SK-N-SH (cell line): ENCODE data around the gene KCTD12. TPM values are rescaled to one million over a fixed set of nuclear protein-coding genes. Genes with fewer than 3 reads are reported as not detected.

Experiments
- CTCF ChIA-PET: fragments of 300-600, 350-600 bp; formaldehyde crosslinking; extraction: SDS; loops from one replicate; lab custom pipeline; 2021; lab: Yijun Ruan, JAX
- POLR2A ChIA-PET: fragments of 350-600 bp; sonication (Branson Sonifier 250); formaldehyde crosslinking; extraction: SDS; loops from one replicate; lab custom pipeline; 2020; ENCODE audit warnings: antibody characterized with exemption, inconsistent platforms; lab: Yijun Ruan, JAX
- DNase-seq: peaks from one replicate; pipeline ENCODE4 v3.0.0; 2012
- H2AFZ ChIP-seq: fragments of 200-600 bp; sonication (generic); 2 replicates; pipeline ENCODE4 v1.8.1; 2016; ENCODE audit warnings: antibody characterized with exemption, mild to moderate bottlenecking, low read depth
- H3F3A ChIP-seq: fragments of 200-600 bp; sonication (generic); replicated peaks from 2 replicates; pipeline ENCODE3; 2016; ENCODE audit warnings: antibody characterized with exemption, mild to moderate bottlenecking; ENCODE audit not compliant: insufficient read depth
- H3K27ac ChIP-seq, 2 experiments: fragments of 200-500 bp in 1 of 2; fragments of 200-600 bp in 1 of 2; sonication (Bioruptor generic) in 1 of 2; sonication (generic), shearing (Covaris generic) in 1 of 2; 2 replicates each; pipeline versions ENCODE4 v1.5.1 to v1.6.1; 2014 to 2016; ENCODE audit warnings: low read depth in 2 of 2, inconsistent platforms in 1 of 2, low read length in 1 of 2, mild to moderate bottlenecking in 1 of 2, mixed read lengths in 1 of 2
- H3K27me3 ChIP-seq: fragments of 200-600 bp; sonication (generic), shearing (Covaris generic); 2 replicates; pipeline ENCODE4 v1.6.1; 2016; ENCODE audit warnings: mixed run types; ENCODE audit not compliant: insufficient read depth
- H3K36me3 ChIP-seq, 2 experiments: fragments of 200-500 bp in 1 of 2; fragments of 200-600 bp in 1 of 2; sonication (Bioruptor generic) in 1 of 2; sonication (generic) in 1 of 2; replicated peaks in 1 of 2; 2 replicates each; pipeline versions ENCODE3 to v1.5.1; 2014 to 2016; ENCODE audit warnings: low read length in 1 of 2, mild to moderate bottlenecking in 1 of 2; ENCODE audit not compliant: insufficient read depth in 2 of 2, control insufficient read depth in 1 of 2
- H3K4me1 ChIP-seq, 2 experiments: fragments of 200-500 bp in 1 of 2; fragments of 200-600 bp in 1 of 2; sonication (Bioruptor generic) in 1 of 2; sonication (generic), shearing (Covaris generic) in 1 of 2; 2 replicates each; pipeline versions ENCODE4 v1.5.1 to v1.6.1; 2014 to 2016; ENCODE audit warnings: low read depth in 1 of 2, low read length in 1 of 2, mixed run types in 1 of 2; ENCODE audit not compliant: insufficient read depth in 2 of 2, control insufficient read depth in 1 of 2
- H3K4me2 ChIP-seq: fragments of 200-600 bp; sonication (generic), shearing (Covaris generic); 2 replicates; pipeline ENCODE4 v1.6.1; 2017; ENCODE audit warnings: mixed run types
- H3K4me3 ChIP-seq, 2 experiments: fragments of 200-500 bp in 1 of 2; fragments of 200-600 bp in 1 of 2; sonication (Bioruptor generic) in 1 of 2; sonication (generic), shearing (Covaris generic) in 1 of 2; 2 replicates each; pipeline versions ENCODE4 v1.5.1 to v1.8.1; 2014 to 2016; ENCODE audit warnings: low read depth in 2 of 2, inconsistent platforms in 1 of 2, low read length in 1 of 2, mild to moderate bottlenecking in 1 of 2, mixed read lengths in 1 of 2, moderate library complexity in 1 of 2
- H3K79me2 ChIP-seq: fragments of 200-600 bp; sonication (generic); 2 replicates; pipeline ENCODE4 v1.8.1; 2017; ENCODE audit warnings: mild to moderate bottlenecking; ENCODE audit not compliant: insufficient read depth
- H3K9ac ChIP-seq: fragments of 200-600 bp; sonication (generic); 2 replicates; pipeline ENCODE4 v1.6.1; 2017; ENCODE audit warnings: mixed run types
- H3K9me2 ChIP-seq: fragments of 200-600 bp; sonication (generic); 2 replicates; pipeline ENCODE4 v1.6.1; 2017; ENCODE audit warnings: mixed run types
- H3K9me3 ChIP-seq: fragments of 200-600 bp; sonication (generic); 2 replicates; pipeline ENCODE4 v1.6.1; 2017; ENCODE audit warnings: mixed run types, mild to moderate bottlenecking, moderate library complexity
- H4K20me1 ChIP-seq: fragments of 200-600 bp; sonication (generic); 2 replicates; pipeline ENCODE4 v1.6.1; 2017; ENCODE audit warnings: mild to moderate bottlenecking, mixed run types; ENCODE audit not compliant: insufficient read depth
- ELF1 ChIP-seq: IDR thresholded peaks from 2 replicates; pipeline ENCODE4 v1.4.0; 2012
- EP300 ChIP-seq, 2 experiments: IDR thresholded peaks; 2 replicates each; pipeline versions ENCODE4 v1.4.0 to v1.6.1; 2012; ENCODE audit warnings: borderline replicate concordance in 1 of 2, low read depth in 1 of 2, low read length in 1 of 2
- EZH2phosphoT487 ChIP-seq: fragments of 200-600 bp; sonication (generic); IDR thresholded peaks from 2 replicates; pipeline ENCODE4 v1.6.1; 2017; ENCODE audit warnings: low read depth, mixed run types, mild to moderate bottlenecking, antibody characterized with exemption, moderate library complexity, borderline replicate concordance
- FOSL2 ChIP-seq: IDR thresholded peaks from 2 replicates; pipeline ENCODE4 v1.4.0; 2012; ENCODE audit warnings: low read depth, mild to moderate bottlenecking, moderate library complexity, borderline replicate concordance
- FOXJ3 ChIP-seq: sonication (generic); formaldehyde crosslinking; IDR thresholded peaks from 2 replicates; pipeline ENCODE4 v1.5.1; 2020; ENCODE audit warnings: mild to moderate bottlenecking, missing genetic modification reagents
- FOXM1 ChIP-seq: IDR thresholded peaks from 2 replicates; pipeline ENCODE4 v1.4.0; 2012; ENCODE audit warnings: low read depth, mild to moderate bottlenecking
- GABPA ChIP-seq: IDR thresholded peaks from 2 replicates; pipeline ENCODE4 v1.4.0; 2012; ENCODE audit warnings: low read depth, mild to moderate bottlenecking
- NFIC ChIP-seq: IDR thresholded peaks from 2 replicates; pipeline ENCODE4 v1.4.0; 2012; ENCODE audit warnings: borderline replicate concordance
- POLR2AphosphoS5 ChIP-seq: IDR thresholded peaks from 2 replicates; pipeline ENCODE4 v1.6.1; 2012; ENCODE audit warnings: low read depth, low read length
- RAD21 ChIP-seq: IDR thresholded peaks from 2 replicates; pipeline ENCODE4 v1.6.1; 2012; ENCODE audit warnings: mild to moderate bottlenecking, low read length
- RCOR1 ChIP-seq: fragments of 150-350 bp; IDR thresholded peaks from 2 replicates; pipeline ENCODE4 v1.6.1; 2017; ENCODE audit warnings: antibody characterized with exemption, low read length
- RXRA ChIP-seq: IDR thresholded peaks from 2 replicates; pipeline ENCODE4 v1.4.0; 2012; ENCODE audit warnings: low read depth, mild to moderate bottlenecking, borderline replicate concordance
- SIN3A ChIP-seq: IDR thresholded peaks from 2 replicates; pipeline ENCODE4 v1.6.1; 2012; ENCODE audit warnings: low read depth, mild to moderate bottlenecking, low read length, moderate library complexity, borderline replicate concordance
- TAF1 ChIP-seq: IDR thresholded peaks from 2 replicates; pipeline ENCODE4 v1.6.1; 2012; ENCODE audit warnings: low read depth, mild to moderate bottlenecking, low read length, moderate library complexity, borderline replicate concordance
- YY1 ChIP-seq: IDR thresholded peaks from 2 replicates; pipeline ENCODE4 v1.4.0; 2012; ENCODE audit warnings: low read depth, mild to moderate bottlenecking
- WGBS: methylation state at CpG from one replicate; pipeline ENCODE4 v1.1.6; 2017; ENCODE audit warnings: low lambda C conversion rate; 5-methylcytosine and 5-hydroxymethylcytosine counted together
- polyA plus RNA-seq, 3 experiments: library from polyadenylated mRNA; depleted of rRNA; stranded (reverse); fragments of >200 nt; gene quantifications; 2 replicates each; pipeline ENCODE4 v1.2.3, GENCODE V29; 2012
- TF ChIP-seq, protein P1 (sequence below): IDR thresholded peaks from 2 replicates; pipeline ENCODE4 v1.4.0; 2012; ENCODE audit warnings: low read depth, borderline replicate concordance
- TF ChIP-seq, protein P2 (sequence below): fragments of 150-350 bp; IDR thresholded peaks from 2 replicates; pipeline ENCODE4 v1.6.1; 2017; ENCODE audit warnings: antibody characterized with exemption, low read length, low read depth, borderline replicate concordance
- TF ChIP-seq, protein P3 (sequence below): fragments of 200-600 bp; sonication (generic); IDR thresholded peaks from 2 replicates; pipeline ENCODE4 v1.6.1; 2017; ENCODE audit warnings: antibody characterized with exemption, mild to moderate bottlenecking, moderate library complexity
- TF ChIP-seq, protein P4 (sequence below): IDR thresholded peaks from 2 replicates; pipeline ENCODE4 v1.6.1; 2012; ENCODE audit warnings: mild to moderate bottlenecking, low read depth, low read length, moderate library complexity
- TF ChIP-seq, protein P5 (sequence below): fragments of 150-350 bp; IDR thresholded peaks from 2 replicates; pipeline ENCODE4 v1.6.1; 2016; ENCODE audit warnings: mild to moderate bottlenecking, low read depth, low read length

Gene KCTD12
- polyA plus RNA-seq, 1 of the 3 experiments (the other 2 are of a cell fraction) = 1.0 TPM

DNA sequence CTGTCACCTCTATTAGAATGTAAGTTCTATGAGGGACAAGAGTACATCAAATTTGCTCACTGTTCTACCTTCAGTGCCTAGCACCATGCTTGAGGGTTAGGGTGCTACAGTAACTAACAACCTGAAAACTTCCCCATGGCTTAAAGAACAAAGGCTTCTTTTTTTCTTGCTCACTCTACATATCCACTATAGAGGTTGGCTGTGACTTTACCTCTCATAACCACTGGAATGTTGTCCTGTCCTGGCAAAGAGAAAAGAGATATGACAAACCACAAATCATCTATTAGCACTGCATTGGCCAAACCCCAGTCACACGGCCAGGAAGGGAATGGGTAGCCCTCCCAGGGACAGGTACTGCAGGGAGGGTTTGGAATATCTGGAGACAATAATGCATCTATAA, 38.9 kb upstream of the KCTD12 start:
- Histone ChIP-seq H3K9me2 (no peaks in the 10 kb centered on the region), H3K4me1 (no peaks in the 10 kb centered on the region), H3F3A (no peaks in the 10 kb centered on the region), H3K36me3 (no peaks in the 10 kb centered on the region), H3K27ac (no peak overlapping the region)
- TF ChIP-seq FOSL2 (no peak), ELF1 (no peak), FOXJ3 (CRISPR knock-in tag) (no peak), EZH2phosphoT487 (no peak), TAF1 (no peak), GABPA (no peak), RXRA (no peak), SIN3A (no peak), YY1 (no peak), RAD21 (no peak), POLR2AphosphoS5 (no peak), RCOR1 (no peak), NFIC (no peak), FOXM1 (no peak), EP300 (IDR thresholded peaks at IDR 0.05; ENCODE audit: borderline replicate concordance in 1 of 2, low read depth in 1 of 2, low read length in 1 of 2) (no peak)
- TF ChIP-seq, protein P1, sequence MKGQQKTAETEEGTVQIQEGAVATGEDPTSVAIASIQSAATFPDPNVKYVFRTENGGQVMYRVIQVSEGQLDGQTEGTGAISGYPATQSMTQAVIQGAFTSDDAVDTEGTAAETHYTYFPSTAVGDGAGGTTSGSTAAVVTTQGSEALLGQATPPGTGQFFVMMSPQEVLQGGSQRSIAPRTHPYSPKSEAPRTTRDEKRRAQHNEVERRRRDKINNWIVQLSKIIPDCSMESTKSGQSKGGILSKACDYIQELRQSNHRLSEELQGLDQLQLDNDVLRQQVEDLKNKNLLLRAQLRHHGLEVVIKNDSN = no peak
- TF ChIP-seq, protein P2, sequence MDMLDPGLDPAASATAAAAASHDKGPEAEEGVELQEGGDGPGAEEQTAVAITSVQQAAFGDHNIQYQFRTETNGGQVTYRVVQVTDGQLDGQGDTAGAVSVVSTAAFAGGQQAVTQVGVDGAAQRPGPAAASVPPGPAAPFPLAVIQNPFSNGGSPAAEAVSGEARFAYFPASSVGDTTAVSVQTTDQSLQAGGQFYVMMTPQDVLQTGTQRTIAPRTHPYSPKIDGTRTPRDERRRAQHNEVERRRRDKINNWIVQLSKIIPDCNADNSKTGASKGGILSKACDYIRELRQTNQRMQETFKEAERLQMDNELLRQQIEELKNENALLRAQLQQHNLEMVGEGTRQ = no peak
- TF ChIP-seq, protein P3, sequence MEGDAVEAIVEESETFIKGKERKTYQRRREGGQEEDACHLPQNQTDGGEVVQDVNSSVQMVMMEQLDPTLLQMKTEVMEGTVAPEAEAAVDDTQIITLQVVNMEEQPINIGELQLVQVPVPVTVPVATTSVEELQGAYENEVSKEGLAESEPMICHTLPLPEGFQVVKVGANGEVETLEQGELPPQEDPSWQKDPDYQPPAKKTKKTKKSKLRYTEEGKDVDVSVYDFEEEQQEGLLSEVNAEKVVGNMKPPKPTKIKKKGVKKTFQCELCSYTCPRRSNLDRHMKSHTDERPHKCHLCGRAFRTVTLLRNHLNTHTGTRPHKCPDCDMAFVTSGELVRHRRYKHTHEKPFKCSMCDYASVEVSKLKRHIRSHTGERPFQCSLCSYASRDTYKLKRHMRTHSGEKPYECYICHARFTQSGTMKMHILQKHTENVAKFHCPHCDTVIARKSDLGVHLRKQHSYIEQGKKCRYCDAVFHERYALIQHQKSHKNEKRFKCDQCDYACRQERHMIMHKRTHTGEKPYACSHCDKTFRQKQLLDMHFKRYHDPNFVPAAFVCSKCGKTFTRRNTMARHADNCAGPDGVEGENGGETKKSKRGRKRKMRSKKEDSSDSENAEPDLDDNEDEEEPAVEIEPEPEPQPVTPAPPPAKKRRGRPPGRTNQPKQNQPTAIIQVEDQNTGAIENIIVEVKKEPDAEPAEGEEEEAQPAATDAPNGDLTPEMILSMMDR = no peak
- TF ChIP-seq, protein P4, sequence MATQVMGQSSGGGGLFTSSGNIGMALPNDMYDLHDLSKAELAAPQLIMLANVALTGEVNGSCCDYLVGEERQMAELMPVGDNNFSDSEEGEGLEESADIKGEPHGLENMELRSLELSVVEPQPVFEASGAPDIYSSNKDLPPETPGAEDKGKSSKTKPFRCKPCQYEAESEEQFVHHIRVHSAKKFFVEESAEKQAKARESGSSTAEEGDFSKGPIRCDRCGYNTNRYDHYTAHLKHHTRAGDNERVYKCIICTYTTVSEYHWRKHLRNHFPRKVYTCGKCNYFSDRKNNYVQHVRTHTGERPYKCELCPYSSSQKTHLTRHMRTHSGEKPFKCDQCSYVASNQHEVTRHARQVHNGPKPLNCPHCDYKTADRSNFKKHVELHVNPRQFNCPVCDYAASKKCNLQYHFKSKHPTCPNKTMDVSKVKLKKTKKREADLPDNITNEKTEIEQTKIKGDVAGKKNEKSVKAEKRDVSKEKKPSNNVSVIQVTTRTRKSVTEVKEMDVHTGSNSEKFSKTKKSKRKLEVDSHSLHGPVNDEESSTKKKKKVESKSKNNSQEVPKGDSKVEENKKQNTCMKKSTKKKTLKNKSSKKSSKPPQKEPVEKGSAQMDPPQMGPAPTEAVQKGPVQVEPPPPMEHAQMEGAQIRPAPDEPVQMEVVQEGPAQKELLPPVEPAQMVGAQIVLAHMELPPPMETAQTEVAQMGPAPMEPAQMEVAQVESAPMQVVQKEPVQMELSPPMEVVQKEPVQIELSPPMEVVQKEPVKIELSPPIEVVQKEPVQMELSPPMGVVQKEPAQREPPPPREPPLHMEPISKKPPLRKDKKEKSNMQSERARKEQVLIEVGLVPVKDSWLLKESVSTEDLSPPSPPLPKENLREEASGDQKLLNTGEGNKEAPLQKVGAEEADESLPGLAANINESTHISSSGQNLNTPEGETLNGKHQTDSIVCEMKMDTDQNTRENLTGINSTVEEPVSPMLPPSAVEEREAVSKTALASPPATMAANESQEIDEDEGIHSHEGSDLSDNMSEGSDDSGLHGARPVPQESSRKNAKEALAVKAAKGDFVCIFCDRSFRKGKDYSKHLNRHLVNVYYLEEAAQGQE = no peak
- TF ChIP-seq, protein P5, sequence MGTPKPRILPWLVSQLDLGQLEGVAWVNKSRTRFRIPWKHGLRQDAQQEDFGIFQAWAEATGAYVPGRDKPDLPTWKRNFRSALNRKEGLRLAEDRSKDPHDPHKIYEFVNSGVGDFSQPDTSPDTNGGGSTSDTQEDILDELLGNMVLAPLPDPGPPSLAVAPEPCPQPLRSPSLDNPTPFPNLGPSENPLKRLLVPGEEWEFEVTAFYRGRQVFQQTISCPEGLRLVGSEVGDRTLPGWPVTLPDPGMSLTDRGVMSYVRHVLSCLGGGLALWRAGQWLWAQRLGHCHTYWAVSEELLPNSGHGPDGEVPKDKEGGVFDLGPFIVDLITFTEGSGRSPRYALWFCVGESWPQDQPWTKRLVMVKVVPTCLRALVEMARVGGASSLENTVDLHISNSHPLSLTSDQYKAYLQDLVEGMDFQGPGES = no peak
- TF ChIP-seq, all 33 proteins: peak for 0
- H3K79me2 ChIP-seq = no peaks in the 10 kb centered on the region
- ChIA-PET POLR2A (no interaction called here), CTCF (interaction anchor here (1.1 kb wide), 1 partner anchor 55 kb away, joined by 4 read pairs; no protein-coding TSS in a partner anchor)
- no peaks in the 10 kb centered on the region for H3K9me3 ChIP-seq
- H3K9ac ChIP-seq = no peak overlapping the region
- no peak overlapping the region for H3K4me3 ChIP-seq
- H4K20me1 ChIP-seq = no peaks in the 10 kb centered on the region
- no peaks in the 10 kb centered on the region for H3K27me3 ChIP-seq
- no peak for DNase-seq
- H3K4me2 ChIP-seq = no peak overlapping the region
- 36% methylated on average over 1 of the region's 1 CpG for WGBS
- no peak overlapping the region for H2AFZ ChIP-seq
